ENCODE measurements around the gene CACNA2D2. TPM values are rescaled to one million over a fixed set of nuclear protein-coding genes. Genes with fewer than 3 reads are reported as not detected.

The CACNA2D2 gene
- total RNA-seq, 1 experiment from 2014 or later, result 27.7 TPM

DNA sequence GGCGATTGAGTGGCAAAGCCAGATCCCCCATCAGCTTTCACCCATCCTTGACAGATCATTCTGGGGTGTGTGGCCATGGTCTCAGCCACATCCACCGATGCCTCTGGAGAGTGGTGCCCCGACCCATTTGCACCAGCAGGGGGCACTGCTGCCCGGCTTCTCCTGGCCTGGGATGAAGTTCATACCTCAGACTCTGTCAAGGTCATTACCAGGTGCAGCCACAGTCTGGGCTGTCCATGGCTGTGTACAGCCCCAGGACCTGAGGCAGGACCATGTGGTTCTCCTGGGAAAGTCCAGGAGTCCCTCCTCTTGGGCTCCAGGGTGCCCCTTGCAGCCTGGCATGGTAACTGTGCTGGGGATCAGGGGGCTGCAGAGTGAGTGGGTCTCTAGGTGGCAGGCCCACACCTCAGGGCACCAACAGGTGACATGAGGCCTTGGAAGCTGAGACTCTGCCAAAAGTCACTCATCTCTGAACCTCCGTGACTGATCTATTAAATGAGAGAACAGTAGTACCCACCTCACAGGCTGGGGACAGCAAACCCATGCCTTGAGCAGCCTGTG lies 67.2 kb downstream of the CACNA2D2 start:
- H3K9me3 Mint-ChIP-seq, result no peaks in the 10 kb centered on the region; a peak in 1 of 5 replicates

More for the DNA sequence above, 67.2 kb downstream of the CACNA2D2 start:
- no peak overlapping the region for H2AK5ac ChIP-seq (ENCODE audit: insufficient read length, low read length)
- no peak overlapping the region for H2AFZ ChIP-seq (ENCODE audit: low read length)
- peaks cover 3% of the 10 kb centered on the region for H4K20me1 ChIP-seq (ENCODE audit: control insufficient read depth, insufficient read depth, insufficient read length)
- H3K4ac ChIP-seq (ENCODE audit: low read depth, low read length), result no peak overlapping the region
- H3K9ac ChIP-seq (ENCODE audit: extremely low read depth, insufficient read length, low read length), result no peak overlapping the region
- WGBS (ENCODE audit: extremely low coverage, insufficient read length, low lambda C conversion rate), result no CpG with 5 or more reads among the region's 5 CpGs
- no peak overlapping the region for H3K14ac ChIP-seq (ENCODE audit: insufficient read depth, low read length)
- H3K79me2 ChIP-seq (ENCODE audit: insufficient read depth, low read length), result no peaks in the 10 kb centered on the region
- TF ChIP-seq, protein P1, sequence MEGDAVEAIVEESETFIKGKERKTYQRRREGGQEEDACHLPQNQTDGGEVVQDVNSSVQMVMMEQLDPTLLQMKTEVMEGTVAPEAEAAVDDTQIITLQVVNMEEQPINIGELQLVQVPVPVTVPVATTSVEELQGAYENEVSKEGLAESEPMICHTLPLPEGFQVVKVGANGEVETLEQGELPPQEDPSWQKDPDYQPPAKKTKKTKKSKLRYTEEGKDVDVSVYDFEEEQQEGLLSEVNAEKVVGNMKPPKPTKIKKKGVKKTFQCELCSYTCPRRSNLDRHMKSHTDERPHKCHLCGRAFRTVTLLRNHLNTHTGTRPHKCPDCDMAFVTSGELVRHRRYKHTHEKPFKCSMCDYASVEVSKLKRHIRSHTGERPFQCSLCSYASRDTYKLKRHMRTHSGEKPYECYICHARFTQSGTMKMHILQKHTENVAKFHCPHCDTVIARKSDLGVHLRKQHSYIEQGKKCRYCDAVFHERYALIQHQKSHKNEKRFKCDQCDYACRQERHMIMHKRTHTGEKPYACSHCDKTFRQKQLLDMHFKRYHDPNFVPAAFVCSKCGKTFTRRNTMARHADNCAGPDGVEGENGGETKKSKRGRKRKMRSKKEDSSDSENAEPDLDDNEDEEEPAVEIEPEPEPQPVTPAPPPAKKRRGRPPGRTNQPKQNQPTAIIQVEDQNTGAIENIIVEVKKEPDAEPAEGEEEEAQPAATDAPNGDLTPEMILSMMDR (conservative IDR thresholded peaks at IDR 0.05), result peak; percentile 99
- H3K79me1 ChIP-seq (ENCODE audit: insufficient read depth, low read depth, low read length, poor library complexity, severe bottlenecking), result no peaks in the 10 kb centered on the region
- H3T11ph ChIP-seq (ENCODE audit: low read length), result no peak overlapping the region
- no peak overlapping the region for H3K4me2 ChIP-seq (ENCODE audit: insufficient read depth, insufficient read length, low read length)
- no peaks in the 10 kb centered on the region for H3K27me3 Mint-ChIP-seq (ENCODE audit: low read depth)
- no peak overlapping the region for H3K23ac ChIP-seq (ENCODE audit: insufficient read length, low read depth, low read length)
- no peaks in the 10 kb centered on the region for H3K27me3 ChIP-seq (ENCODE audit: insufficient read depth, low read length)
- no peaks in the 10 kb centered on the region for H3K4me1 ChIP-seq (ENCODE audit: insufficient read depth, low read length)
- H2BK5ac ChIP-seq (ENCODE audit: insufficient read length, low read length), result no peak overlapping the region
- H4K5ac ChIP-seq (ENCODE audit: insufficient read length, low read depth, low read length), result no peak overlapping the region
- no peaks in the 10 kb centered on the region for H3K9me3 ChIP-seq (ENCODE audit: control insufficient read depth, low read depth, low read length)
- H4K91ac ChIP-seq (ENCODE audit: insufficient read length, low read depth, low read length), result no peak overlapping the region
- H3K27ac ChIP-seq (ENCODE audit: insufficient read length, low read depth, low read length), result no peak overlapping the region
- peaks cover 15 to 32% of the 10 kb centered on the region in 2 experiments for H3K4me1 Mint-ChIP-seq
- H3K27ac Mint-ChIP-seq, result no peak overlapping the region
- no peaks in the 10 kb centered on the region for H3K23me2 ChIP-seq (ENCODE audit: insufficient read length, low read depth, low read length, poor library complexity, severe bottlenecking)
- H2BK120ac ChIP-seq (ENCODE audit: low read depth, low read length, poor library complexity, severe bottlenecking), result no peak overlapping the region
- no peak overlapping the region for H4K8ac ChIP-seq (replicated peaks; ENCODE audit: insufficient read length, low read depth, low read length)
- no peak overlapping the region for H2BK15ac ChIP-seq (ENCODE audit: low read depth, low read length)
- no peak overlapping the region for H2BK12ac ChIP-seq (ENCODE audit: insufficient read length, low read depth, low read length)
- no peak overlapping the region for H3K56ac ChIP-seq (ENCODE audit: insufficient read length, low read depth, low read length)
- H3K36me3 Mint-ChIP-seq (ENCODE audit: insufficient read depth in 1 of 3, low read depth in 3 of 3), result no peaks in the 10 kb centered on the region
- no peak overlapping the region for H2BK20ac ChIP-seq (ENCODE audit: low read depth, low read length, poor library complexity, severe bottlenecking)
- no peak overlapping the region for H3K18ac ChIP-seq (ENCODE audit: insufficient read length, low read depth, low read length)
- peak; percentile 80 for DNase-seq
- H3K4me3 Mint-ChIP-seq, result no peak overlapping the region
